NCI-H146 treated with DMSO at 0.1 percent for 48 hours (cell line): ENCODE results near the gene CCS.
"Not testable (repeated sequence)": the region's sequence is repeated elsewhere in the genome, so short reads cannot be mapped to it uniquely, and the experiment has no call there.

ENCODE experiments used
- DNase-seq: peaks from one replicate; lab custom pipeline; 2025; ENCODE audit not compliant: unreplicated experiment; lab: John Stamatoyannopoulos, UW

Gene CCS

GRCh38 chr11:66625041-66625751 is 32.2 kb downstream of the CCS start:
- no peak for DNase-seq

GRCh38 chr11:66625752-66626149 is 32.8 kb downstream of the CCS start:
- no peak for DNase-seq

GRCh38 chr11:66626382-66626781 is 33.4 kb downstream of the CCS start:
- DNase-seq, result no peak

GRCh38 chr11:66626926-66627325 is 33.9 kb downstream of the CCS start:
- DNase-seq, result no peak

GRCh38 chr11:66628061-66628603 is 35.1 kb downstream of the CCS start:
- no peak for DNase-seq

- DNase-seq, result no peak
These were observed 36.4 kb downstream of the CCS start for GRCh38 chr11:66629356-66629755.

GRCh38 chr11:66631883-66632282 is 38.9 kb downstream of the CCS start:
- DNase-seq, result no peak

GRCh38 chr11:66632952-66633351 is 40.0 kb downstream of the CCS start:
- DNase-seq, result no peak

GRCh38 chr11:66636411-66636810 is 43.4 kb downstream of the CCS start:
- no peak for DNase-seq

GRCh38 chr11:66637557-66638176 is 44.7 kb downstream of the CCS start:
- DNase-seq, result no peak

GRCh38 chr11:66638177-66639065 is 45.4 kb downstream of the CCS start, which contains the start of gene RBM4:
Gene RBM4 (plus strand): TSS chr11:66638703. CDS start chr11:66639712, 1,009 bp downstream.
- peak; percentile 98 for DNase-seq

GRCh38 chr11:66639066-66639813 is 46.3 kb downstream of the CCS start:
- peak; percentile 9 for DNase-seq

GRCh38 chr11:66639814-66640340 is 46.9 kb downstream of the CCS start:
- DNase-seq, result not testable (repeated sequence)

GRCh38 chr11:66641834-66642233 is 48.8 kb downstream of the CCS start:
- DNase-seq, result no peak

- DNase-seq, result no peak
These were observed 50.9 kb downstream of the CCS start for GRCh38 chr11:66643745-66644437.

- no peak for DNase-seq
These were observed 53.8 kb downstream of the CCS start for GRCh38 chr11:66646828-66647227.

- no peak for DNase-seq
These were observed 56.9 kb downstream of the CCS start for GRCh38 chr11:66649903-66650302.

GRCh38 chr11:66651016-66651415 is 58.0 kb downstream of the CCS start:
- no peak for DNase-seq

- no peak for DNase-seq
These were observed 59.7 kb downstream of the CCS start for GRCh38 chr11:66652651-66653050.

- no peak for DNase-seq
These were observed 60.1 kb downstream of the CCS start for GRCh38 chr11:66653123-66653522.
